Pancreas (tissue), 10 donors: ENCODE measurements around the gene SESTD1. TPM values are rescaled to one million over a fixed set of nuclear protein-coding genes. Genes with fewer than 3 reads are reported as not detected.
"Not testable (repeated sequence)": the region's sequence is repeated elsewhere in the genome, so short reads cannot be mapped to it uniquely, and the experiment has no call there.

ENCODE experiments used
- ATAC-seq, 4 donors: fragments of 200-7000 bp; cut with Tn5 transposase; one replicate each; pipeline versions ENCODE4 v1.8.0 to v1.9.1; 2020; ENCODE audit warnings: mild to moderate bottlenecking in 4 of 4, moderate library complexity in 4 of 4
- DNase-seq, 6 donors: peaks; one replicate each; pipeline ENCODE4 v3.0.0-alpha.2; 2020
- FAIRE-seq: peaks from 2 replicates; lab custom pipeline; 2012; peaks lifted over from hg19 to GRCh38; lab: Jason Lieb, UNC
- H3K27ac ChIP-seq, 4 donors: fragments of 200-600 bp; sonication (generic); 1 replicate in 3 of 4; 2 replicates in 1 of 4; pipeline versions ENCODE4 v1.5.0 to v1.8.0; 2020
- H3K27me3 ChIP-seq, 4 donors: fragments of 200-600 bp; one replicate each; pipeline ENCODE4 v1.8.0; 2021
- H3K36me3 ChIP-seq, 3 donors: fragments of 200-600 bp; sonication (generic) in 1 of 3; one replicate each; pipeline versions ENCODE4 v1.5.0 to v1.8.0; 2020 to 2021
- H3K4me1 ChIP-seq, 3 donors: fragments of 200-600 bp; one replicate each; pipeline ENCODE4 v1.8.0; 2021
- H3K4me3 ChIP-seq, 4 donors: fragments of 200-600 bp; sonication (generic) in 2 of 4; one replicate each; pipeline versions ENCODE4 v1.5.0 to v1.8.0; 2020 to 2021
- H3K9me3 ChIP-seq, 4 donors: fragments of 200-600 bp; one replicate each; pipeline ENCODE4 v1.8.0; 2021
- WGBS, 2 donors: extraction: QIAGEN DNeasy Blood & Tissue Kit; methylation state at CpG; one replicate each; pipeline ENCODE4 v1.1.7; 2013; 5-methylcytosine and 5-hydroxymethylcytosine counted together
- intact Hi-C, 3 donors: fragments of 100-400 bp; cut with DNase I; formaldehyde crosslinking; loops; one replicate each; pipeline versions ENCODE4 v1.11.1 to v1.14.2; 2022
- polyA plus RNA-seq, 2 donors: library from polyadenylated mRNA; stranded (reverse); fragments of 200-250 nt; gene quantifications; one replicate each; pipeline ENCODE4 v1.2.3, GENCODE V29; 2013
- total RNA-seq, 6 donors: library from RNA; stranded (reverse); fragmentation: NEBNext Ultra II Directional in 4 of 6; extraction: Animal tissue kit (Norgen Biotek cat#: 25700) in 4 of 6; gene quantifications; one replicate each; pipeline versions ENCODE4 v1.2.1 to v1.2.4, GENCODE V29; 2021 to 2023
- TF ChIP-seq, protein P1 (sequence below), 4 donors: fragments of 200-600 bp; sonication (generic) in 3 of 4; IDR thresholded peaks; one replicate each; pipeline versions ENCODE4 v1.5.0 to v1.8.0; 2021; ENCODE audit warnings: antibody characterized with exemption in 4 of 4
- donor health status: healthy with polysubstance abuse.
- donor health status: DM: no; HTN: no; CAD: no; lungs with moderate emphysema.
- donor health status: DM: no; HTN: no; CAD: no.
- donor health status: control.
- donor health status: control.
- donor health status: Bipolar disorder and iron deficiency.
- donor health status: DM: yes; HTN: yes; CAD: no.
- donor health status: DM: no; HTN: no; CAD: no.
- donor health status: DM: no; HTN: no; CAD: no.
- donor health status: DM: yes; HTN: yes; CAD: no.

Gene SESTD1
- total and polyA plus RNA-seq, 8 donors: 4.0 to 37.0 (median 14.2) TPM

GRCh38 chr2:179207047-179207446 is 57.6 kb downstream of the SESTD1 start:
- H3K27ac ChIP-seq: no peak overlapping the region
- no peak for FAIRE-seq
- intact Hi-C loops: no loop called here

GRCh38 chr2:179201869-179202268 is 62.8 kb downstream of the SESTD1 start:
- Histone ChIP-seq H3K27me3 (no peaks in the 10 kb centered on the region), H3K4me3 (no peak overlapping the region), H3K27ac (no peak overlapping the region), H3K36me3 (no peaks in the 10 kb centered on the region), H3K9me3 (no peaks in the 10 kb centered on the region), H3K4me1 (peaks cover 0 to 3% (median 0%) of the 10 kb centered on the region in 3 donors)
- TF ChIP-seq, protein P1, sequence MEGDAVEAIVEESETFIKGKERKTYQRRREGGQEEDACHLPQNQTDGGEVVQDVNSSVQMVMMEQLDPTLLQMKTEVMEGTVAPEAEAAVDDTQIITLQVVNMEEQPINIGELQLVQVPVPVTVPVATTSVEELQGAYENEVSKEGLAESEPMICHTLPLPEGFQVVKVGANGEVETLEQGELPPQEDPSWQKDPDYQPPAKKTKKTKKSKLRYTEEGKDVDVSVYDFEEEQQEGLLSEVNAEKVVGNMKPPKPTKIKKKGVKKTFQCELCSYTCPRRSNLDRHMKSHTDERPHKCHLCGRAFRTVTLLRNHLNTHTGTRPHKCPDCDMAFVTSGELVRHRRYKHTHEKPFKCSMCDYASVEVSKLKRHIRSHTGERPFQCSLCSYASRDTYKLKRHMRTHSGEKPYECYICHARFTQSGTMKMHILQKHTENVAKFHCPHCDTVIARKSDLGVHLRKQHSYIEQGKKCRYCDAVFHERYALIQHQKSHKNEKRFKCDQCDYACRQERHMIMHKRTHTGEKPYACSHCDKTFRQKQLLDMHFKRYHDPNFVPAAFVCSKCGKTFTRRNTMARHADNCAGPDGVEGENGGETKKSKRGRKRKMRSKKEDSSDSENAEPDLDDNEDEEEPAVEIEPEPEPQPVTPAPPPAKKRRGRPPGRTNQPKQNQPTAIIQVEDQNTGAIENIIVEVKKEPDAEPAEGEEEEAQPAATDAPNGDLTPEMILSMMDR (IDR thresholded peaks at IDR 0.05): no peak
- FAIRE-seq: no peak
- no peak for ATAC-seq
- WGBS, 2 donors: 98% methylated on average over 3 of the region's 3 CpGs; no CpG with 5 or more reads in 1 of the 2 donors
- no peak for DNase-seq
- intact Hi-C loops: no loop called here

More at GRCh38 chr2:179207047-179207446, 57.6 kb downstream of the SESTD1 start:
- ATAC-seq (no peak), DNase-seq (peak in 2 of 6 donors; percentile 39 to 60)
- WGBS, 2 donors: 88% methylated on average over 5 of the region's 5 CpGs; no CpG with 5 or more reads in 1 of the 2 donors
- H3K27me3 ChIP-seq: no peaks in the 10 kb centered on the region
- TF ChIP-seq, protein P1 (IDR thresholded peaks at IDR 0.05): no peak
- H3K9me3 ChIP-seq: no peaks in the 10 kb centered on the region
- H3K36me3 ChIP-seq: no peaks in the 10 kb centered on the region
- H3K4me3 ChIP-seq: no peak overlapping the region
- H3K4me1 ChIP-seq: peaks cover 0 to 3% (median 0%) of the 10 kb centered on the region in 3 donors

DNA sequence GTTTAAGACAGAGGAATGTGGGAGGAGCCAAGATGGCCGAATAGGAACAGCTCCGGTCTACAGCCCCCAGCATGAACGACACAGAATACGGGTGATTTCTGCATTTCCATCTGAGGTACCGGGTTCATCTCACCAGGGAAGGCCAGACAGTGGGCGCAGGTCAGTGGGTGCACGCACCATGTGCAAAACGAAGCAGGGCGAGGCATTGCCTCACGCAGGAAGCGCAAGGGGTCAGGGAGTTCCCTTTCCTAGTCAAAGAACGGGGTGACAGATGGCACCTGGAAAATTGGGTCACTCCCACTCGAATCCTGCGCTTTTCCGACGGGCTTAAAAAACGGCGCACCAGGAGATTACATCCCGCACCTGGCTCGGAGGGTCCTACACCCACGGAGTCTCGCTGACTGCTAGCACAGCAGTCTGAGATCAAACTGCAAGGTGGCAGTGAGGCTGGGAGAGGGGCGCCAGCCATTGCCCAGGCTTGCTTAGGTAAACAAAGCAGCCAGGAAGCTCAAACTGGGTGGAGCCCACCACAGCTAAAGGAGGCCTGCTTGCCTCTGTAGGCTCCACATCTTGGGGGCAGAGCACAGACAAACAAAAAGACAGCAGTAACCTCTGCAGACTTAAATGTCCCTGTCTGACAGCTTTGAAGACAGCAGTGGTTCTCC is 68.6 kb downstream of the SESTD1 start:
- DNase-seq, H3K9me3 ChIP-seq, H3K36me3 ChIP-seq, H3K27ac ChIP-seq, H3K27me3 ChIP-seq, intact Hi-C loops, H3K4me1 ChIP-seq, ATAC-seq, FAIRE-seq, H3K4me3 ChIP-seq: not testable (repeated sequence)
- 91 to 95% methylated on average over 19 to 23 of the region's 23 CpGs for WGBS, 2 donors

DNA sequence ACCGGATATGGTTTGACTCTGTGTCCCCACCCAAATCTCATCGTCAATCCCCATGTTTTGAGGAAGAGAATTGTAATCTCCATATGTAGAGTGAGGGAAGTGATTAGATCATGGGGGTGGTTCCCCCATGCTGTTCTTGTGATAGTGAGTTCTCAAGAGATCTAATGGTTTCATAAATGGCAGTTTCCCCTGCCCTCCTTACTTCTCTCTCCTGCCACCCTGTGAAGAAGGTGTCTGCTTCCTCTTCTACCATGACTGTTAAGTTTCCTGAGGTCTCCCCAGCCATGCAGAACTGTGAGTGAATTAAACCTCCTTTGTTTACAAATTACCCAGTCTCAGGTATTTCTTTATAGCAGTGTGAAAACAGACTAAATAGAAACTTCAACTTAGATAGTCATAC is 69.5 kb downstream of the SESTD1 start:
- TF ChIP-seq, protein P1 (IDR thresholded peaks at IDR 0.05): no peak
- WGBS, 2 donors: 95 to 97% methylated on average over 2 of the region's 2 CpGs
- no peak for FAIRE-seq
- no peak for DNase-seq
- ATAC-seq: no peak
- H3K4me1 ChIP-seq: no peaks in the 10 kb centered on the region
- H3K4me3 ChIP-seq: no peak overlapping the region
- H3K27ac ChIP-seq: no peak overlapping the region
- H3K27me3 ChIP-seq: no peaks in the 10 kb centered on the region
- no peaks in the 10 kb centered on the region for H3K36me3 ChIP-seq
- H3K9me3 ChIP-seq: no peaks in the 10 kb centered on the region
- intact Hi-C loops: no loop called here

GRCh38 chr2:179193759-179194394 is 70.8 kb downstream of the SESTD1 start:
- H3K4me3 ChIP-seq: no peak overlapping the region
- H3K27me3 ChIP-seq: no peaks in the 10 kb centered on the region
- intact Hi-C loops: no loop called here
- H3K27ac ChIP-seq: no peak overlapping the region
- H3K4me1 ChIP-seq: no peaks in the 10 kb centered on the region
- DNase-seq: no peak
- WGBS, 2 donors: 91 to 94% methylated on average over 3 of the region's 3 CpGs
- TF ChIP-seq, protein P1 (IDR thresholded peaks at IDR 0.05): no peak
- no peaks in the 10 kb centered on the region for H3K9me3 ChIP-seq
- no peak for FAIRE-seq
- H3K36me3 ChIP-seq: no peaks in the 10 kb centered on the region
- ATAC-seq: no peak
